GM23338 (cell line): ENCODE data around the gene JPH3. TPM values are rescaled to one million over a fixed set of nuclear protein-coding genes. Genes with fewer than 3 reads are reported as not detected.

ENCODE experiments used
- ATAC-seq: fragments of 200-7000 bp; cut with Tn5 transposase; 3 replicates; pipeline ENCODE4 v1.9.1; 2020
- DNase-seq: peaks from one replicate; pipeline ENCODE4 v3.0.0-alpha.2; 2015; ENCODE audit warnings: low spot score
- H2AFZ ChIP-seq: fragments of 200-600 bp; sonication (generic); 2 replicates; pipeline ENCODE4 v1.8.0; 2016; ENCODE audit warnings: antibody characterized with exemption, mild to moderate bottlenecking, moderate library complexity
- H3F3A ChIP-seq: fragments of 200-600 bp; sonication (generic); replicated peaks from 2 replicates; pipeline ENCODE4 v1.8.0; 2017; ENCODE audit warnings: antibody characterized with exemption, mixed run types, low read depth
- H3K27ac ChIP-seq: fragments of 200-600 bp; sonication (generic); 2 replicates; pipeline ENCODE4 v1.6.1; 2016; ENCODE audit warnings: low read depth
- H3K27me3 ChIP-seq: fragments of 200-600 bp; sonication (generic); 2 replicates; pipeline ENCODE4 v1.8.0; 2016; ENCODE audit warnings: mild to moderate bottlenecking, mixed run types, moderate library complexity; ENCODE audit not compliant: insufficient read depth
- H3K36me3 ChIP-seq: fragments of 200-600 bp; sonication (generic); 2 replicates; pipeline ENCODE4 v1.8.0; 2016; ENCODE audit warnings: mild to moderate bottlenecking; ENCODE audit not compliant: insufficient read depth
- H3K4me1 ChIP-seq: fragments of 200-600 bp; sonication (generic); 2 replicates; pipeline ENCODE4 v1.8.0; 2016; ENCODE audit warnings: mild to moderate bottlenecking, moderate library complexity; ENCODE audit not compliant: insufficient read depth
- H3K4me2 ChIP-seq: fragments of 200-600 bp; sonication (generic); 2 replicates; pipeline ENCODE4 v1.7.1; 2017; ENCODE audit warnings: mixed run types
- H3K4me3 ChIP-seq: fragments of 200-600 bp; sonication (generic); 2 replicates; pipeline ENCODE4 v1.6.1; 2016; ENCODE audit warnings: mixed run types
- H3K79me2 ChIP-seq: fragments of 200-600 bp; sonication (generic); replicated peaks from 2 replicates; pipeline ENCODE4 v1.8.0; 2017; ENCODE audit warnings: mild to moderate bottlenecking; ENCODE audit not compliant: insufficient read depth
- H3K9me2 ChIP-seq: fragments of 200-600 bp; sonication (generic); 2 replicates; pipeline ENCODE4 v1.8.0; 2017; ENCODE audit not compliant: insufficient read depth
- H4K20me1 ChIP-seq: fragments of 200-600 bp; sonication (generic); replicated peaks from 2 replicates; pipeline ENCODE4 v1.8.0; 2017; ENCODE audit warnings: mild to moderate bottlenecking; ENCODE audit not compliant: insufficient read depth
- H3K27ac Mint-ChIP-seq: 2 replicates; pipeline ENCODE4 v1.8.0; 2020; ENCODE audit warnings: inconsistent platforms, mild to moderate bottlenecking, moderate library complexity, mixed read lengths
- H3K27me3 Mint-ChIP-seq: 3 replicates; pipeline ENCODE4 v1.8.0; 2022; ENCODE audit warnings: low read depth, mild to moderate bottlenecking, moderate library complexity, mixed read lengths, inconsistent platforms; ENCODE audit not compliant: insufficient read depth, poor library complexity
- H3K36me3 Mint-ChIP-seq: 3 replicates; pipeline ENCODE4 v1.8.0; 2021; ENCODE audit warnings: low read depth, mild to moderate bottlenecking, inconsistent platforms, moderate library complexity, mixed read lengths
- H3K4me1 Mint-ChIP-seq: 3 replicates; pipeline ENCODE4 v1.8.0; 2020; ENCODE audit warnings: mild to moderate bottlenecking, inconsistent platforms, mixed read lengths
- H3K4me3 Mint-ChIP-seq: 3 replicates; pipeline ENCODE4 v1.8.0; 2021; ENCODE audit warnings: moderate library complexity, mild to moderate bottlenecking, inconsistent platforms, mixed read lengths
- H3K9me3 Mint-ChIP-seq: 3 replicates; pipeline ENCODE4 v1.8.0; 2020; ENCODE audit warnings: moderate library complexity, mild to moderate bottlenecking, inconsistent platforms, mixed read lengths
- ETS1 ChIP-seq: IDR thresholded peaks from 2 replicates; pipeline ENCODE4 v1.6.1; 2016; ENCODE audit warnings: antibody characterized with exemption
- JUNB ChIP-seq: IDR thresholded peaks from one replicate; pipeline ENCODE4 v1.6.1; 2016; ENCODE audit warnings: antibody characterized with exemption; ENCODE audit not compliant: unreplicated experiment
- POLR2AphosphoS5 ChIP-seq: IDR thresholded peaks from 2 replicates; pipeline ENCODE4 v1.6.1; 2016; ENCODE audit warnings: antibody characterized with exemption, low read depth
- STAT1 ChIP-seq: IDR thresholded peaks from one replicate; pipeline ENCODE4 v1.6.1; 2016; ENCODE audit warnings: antibody characterized with exemption; ENCODE audit not compliant: unreplicated experiment
- ZNF114 ChIP-seq: fragments of 250-450 bp; sonication (Bioruptor Pico); IDR thresholded peaks from 2 replicates; pipeline ENCODE4 v1.5.0; 2020; ENCODE audit warnings: mild to moderate bottlenecking, moderate library complexity
- ZNF462 ChIP-seq: fragments of 250-450 bp; sonication (Bioruptor Pico); IDR thresholded peaks from 2 replicates; pipeline ENCODE4 v1.5.0; 2020; ENCODE audit warnings: mild to moderate bottlenecking, moderate library complexity
- polyA plus RNA-seq: library from polyadenylated mRNA; unstranded; fragments of >200 nt; fragmentation: Nextera tagmentation; extraction: Ambion mirVana; gene quantifications from 2 replicates; pipeline ENCODE4 v1.2.1, GENCODE V29; 2016
- total RNA-seq: library from RNA; depleted of rRNA; stranded (reverse); fragments of >200 nt; shearing (Covaris generic); gene quantifications from 2 replicates; pipeline ENCODE4 v1.2.3, GENCODE V29; 2014

JPH3 gene
- total and polyA plus RNA-seq, 2 experiments from 2014 or later = 8.4 to 38.3 TPM

GRCh38 chr16:87584975-87585374 lies 17.3 kb upstream of the JPH3 start:
- Histone ChIP-seq H3K79me2 (no peaks in the 10 kb centered on the region), H3K4me2 (no peak overlapping the region), H4K20me1 (no peaks in the 10 kb centered on the region), H3K4me1 (peaks cover 11% of the 10 kb centered on the region; the same call in 1 of the 2 replicates), H2AFZ (no peak overlapping the region), H3K9me2 (no peaks in the 10 kb centered on the region), H3K36me3 (no peaks in the 10 kb centered on the region), H3K27ac (no peak overlapping the region), H3K4me3 (no peak overlapping the region), H3K27me3 (no peaks in the 10 kb centered on the region), H3F3A (0 out of 2 replicates have a peak, but pooled peaks cover 5% of the 10 kb centered on the region)
- Mint-ChIP-seq H3K9me3 (no peaks in the 10 kb centered on the region), H3K4me1 (peaks cover 43% of the 10 kb centered on the region), H3K36me3 (no peaks in the 10 kb centered on the region), H3K27me3 (peaks cover 5% of the 10 kb centered on the region), H3K27ac (no peak overlapping the region), H3K4me3 (no peak overlapping the region)
- DNase-seq (no peak), ATAC-seq (no peak)
- TF ChIP-seq STAT1 (no peak), ZNF462 (CRISPR knock-in tag) (no peak), ETS1 (no peak), JUNB (no peak), ZNF114 (CRISPR knock-in tag) (no peak), POLR2AphosphoS5 (no peak)
